ENCODE measurements around the gene SPC24. TPM values are rescaled to one million over a fixed set of nuclear protein-coding genes. Genes with fewer than 3 reads are reported as not detected.
"Not testable (repeated sequence)": the region's sequence is repeated elsewhere in the genome, so short reads cannot be mapped to it uniquely, and the experiment has no call there.

SPC24 gene
- total RNA-seq, 1 donor = 39.7 TPM

GRCh38 chr19:11151181-11151580 lies 4.4 kb downstream of the SPC24 start:
- TF ChIP-seq, protein P1, sequence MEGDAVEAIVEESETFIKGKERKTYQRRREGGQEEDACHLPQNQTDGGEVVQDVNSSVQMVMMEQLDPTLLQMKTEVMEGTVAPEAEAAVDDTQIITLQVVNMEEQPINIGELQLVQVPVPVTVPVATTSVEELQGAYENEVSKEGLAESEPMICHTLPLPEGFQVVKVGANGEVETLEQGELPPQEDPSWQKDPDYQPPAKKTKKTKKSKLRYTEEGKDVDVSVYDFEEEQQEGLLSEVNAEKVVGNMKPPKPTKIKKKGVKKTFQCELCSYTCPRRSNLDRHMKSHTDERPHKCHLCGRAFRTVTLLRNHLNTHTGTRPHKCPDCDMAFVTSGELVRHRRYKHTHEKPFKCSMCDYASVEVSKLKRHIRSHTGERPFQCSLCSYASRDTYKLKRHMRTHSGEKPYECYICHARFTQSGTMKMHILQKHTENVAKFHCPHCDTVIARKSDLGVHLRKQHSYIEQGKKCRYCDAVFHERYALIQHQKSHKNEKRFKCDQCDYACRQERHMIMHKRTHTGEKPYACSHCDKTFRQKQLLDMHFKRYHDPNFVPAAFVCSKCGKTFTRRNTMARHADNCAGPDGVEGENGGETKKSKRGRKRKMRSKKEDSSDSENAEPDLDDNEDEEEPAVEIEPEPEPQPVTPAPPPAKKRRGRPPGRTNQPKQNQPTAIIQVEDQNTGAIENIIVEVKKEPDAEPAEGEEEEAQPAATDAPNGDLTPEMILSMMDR (IDR thresholded peaks at IDR 0.05; ENCODE audit: insufficient read depth, low read depth, low read length) = no peak
- DNase-seq (ENCODE audit: low read depth) = no peak
- H3K4me3 ChIP-seq (ENCODE audit: low read depth, low read length) = no peak overlapping the region

- TF ChIP-seq, protein P1 (IDR thresholded peaks at IDR 0.05; ENCODE audit: insufficient read depth, low read depth, low read length) = no peak
- no peak overlapping the region for H3K4me3 ChIP-seq (ENCODE audit: low read depth, low read length)
- no peak for DNase-seq (ENCODE audit: low read depth)
These were observed 7.6 kb downstream of the SPC24 start for GRCh38 chr19:11148001-11148400.

- no peak overlapping the region for H3K4me3 ChIP-seq (ENCODE audit: low read depth, low read length)
- TF ChIP-seq, protein P1 (IDR thresholded peaks at IDR 0.05; ENCODE audit: insufficient read depth, low read depth, low read length) = no peak
- no peak for DNase-seq (ENCODE audit: low read depth)
These were observed 10.1 kb downstream of the SPC24 start for GRCh38 chr19:11145536-11145924.

DNA sequence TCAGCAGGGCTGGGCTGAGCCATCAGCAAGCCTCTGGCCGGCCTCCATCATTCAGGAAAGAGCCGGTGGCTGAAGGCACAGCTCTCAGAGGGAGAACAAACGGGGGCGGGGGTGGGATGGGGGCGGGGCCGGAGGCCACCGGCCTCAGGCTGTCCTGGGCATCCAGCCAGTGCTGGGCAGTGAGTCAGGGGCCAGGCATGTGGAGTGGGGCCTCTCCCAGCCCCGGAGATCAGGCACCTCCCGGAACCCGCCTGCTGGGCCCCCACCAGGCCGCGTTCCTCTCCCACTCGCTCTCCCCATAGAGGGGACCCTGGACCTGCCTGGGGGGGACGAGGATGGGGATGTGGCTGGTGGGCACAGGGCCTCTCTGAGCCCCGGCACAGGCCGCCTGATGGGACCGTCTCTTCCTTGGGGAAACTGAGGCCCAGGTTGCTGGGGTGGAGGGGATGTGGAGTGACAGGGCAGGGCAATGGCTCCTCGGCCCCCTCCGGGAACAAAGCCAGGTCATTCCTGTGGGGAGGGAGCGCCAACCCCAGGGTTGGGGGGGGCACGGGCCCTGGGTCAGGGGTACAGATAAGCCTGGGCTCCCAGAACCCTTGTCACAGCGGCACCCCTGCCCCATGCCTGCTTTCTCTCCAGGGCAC lies 12.9 kb downstream of the SPC24 start:
- TF ChIP-seq, protein P1 (IDR thresholded peaks at IDR 0.05; ENCODE audit: insufficient read depth, low read depth, low read length) = no peak
- DNase-seq (ENCODE audit: low read depth) = peak; percentile 96
- peak overlapping the region; percentile 18 for H3K4me3 ChIP-seq (ENCODE audit: low read depth, low read length)

DNA sequence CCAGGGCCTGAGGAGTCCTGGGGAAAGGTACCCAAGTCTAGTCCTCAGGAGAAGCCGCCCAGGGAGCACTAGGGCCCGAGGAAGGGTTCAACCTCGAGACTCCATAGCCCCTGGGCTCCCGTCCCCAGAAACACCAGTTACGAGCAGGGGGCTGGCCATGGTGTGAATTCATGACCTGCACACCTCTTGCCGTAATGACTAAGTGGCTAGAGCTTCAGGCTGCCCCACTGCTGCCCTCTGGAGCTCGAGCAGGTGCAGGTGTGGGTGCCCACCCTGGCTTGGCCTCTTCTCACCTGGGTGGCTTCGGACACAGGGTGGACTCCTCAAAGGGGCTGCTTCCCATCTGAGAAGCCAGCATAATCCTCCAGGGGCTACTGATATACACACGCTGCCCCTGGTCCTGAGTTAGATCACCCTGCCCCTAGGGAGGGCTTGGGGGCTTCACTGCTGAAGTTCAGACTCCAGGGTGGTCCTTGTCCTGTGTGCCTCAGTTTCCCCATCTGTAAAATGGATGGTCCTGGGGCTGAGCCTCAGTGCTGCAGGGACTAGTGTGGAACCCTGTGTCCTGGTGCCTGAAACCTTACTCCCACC lies 13.6 kb downstream of the SPC24 start:
- no peak for DNase-seq (ENCODE audit: low read depth)
- TF ChIP-seq, protein P1 (IDR thresholded peaks at IDR 0.05; ENCODE audit: insufficient read depth, low read depth, low read length) = no peak
- H3K4me3 ChIP-seq (ENCODE audit: low read depth, low read length) = peak overlapping the region; percentile 6

GRCh38 chr19:11140896-11141295 lies 14.7 kb downstream of the SPC24 start:
- TF ChIP-seq, protein P1 (IDR thresholded peaks at IDR 0.05; ENCODE audit: insufficient read depth, low read depth, low read length) = no peak
- DNase-seq (ENCODE audit: low read depth) = no peak
- H3K4me3 ChIP-seq (ENCODE audit: low read depth, low read length) = no peak overlapping the region

DNA sequence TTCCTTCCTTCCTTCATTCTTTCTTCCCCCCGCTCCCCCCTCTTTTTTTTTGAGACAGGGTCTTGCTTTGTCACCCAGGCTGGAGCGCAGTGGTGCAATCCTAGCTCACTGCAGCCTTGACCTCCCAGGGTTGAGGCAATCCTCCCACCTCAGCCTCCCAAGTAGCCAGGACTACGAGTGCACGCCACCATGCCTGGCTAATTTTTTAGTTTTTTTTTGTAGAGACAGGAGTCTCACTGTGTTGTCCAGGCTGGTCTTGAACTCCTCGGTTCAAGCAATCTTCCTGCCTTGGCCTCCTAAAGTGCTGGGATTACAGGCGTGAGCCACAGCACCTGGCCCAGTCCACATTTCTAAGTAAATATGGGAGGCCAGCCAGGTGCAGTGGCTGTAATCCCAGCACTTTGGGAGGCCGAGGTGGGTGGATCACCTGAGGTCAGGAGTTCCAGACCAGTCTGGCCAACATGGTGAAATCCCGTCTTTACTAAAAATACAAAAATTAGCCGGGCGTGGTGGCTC lies 15.5 kb downstream of the SPC24 start:
- DNase-seq (ENCODE audit: low read depth); H3K4me3 ChIP-seq (ENCODE audit: low read depth, low read length): not testable (repeated sequence)
